K562 (cell line): ENCODE measurements around the gene NDUFB10. TPM values are rescaled to one million over a fixed set of nuclear protein-coding genes. Genes with fewer than 3 reads are reported as not detected.

Experiments used
- CCAR2 ChIP-seq: fragments of 200-400 bp; formaldehyde crosslinking; IDR thresholded peaks from 2 replicates; pipeline ENCODE4 v1.6.1; 2017; ENCODE audit warnings: mild to moderate bottlenecking, low read depth, low read length
- ELK3 ChIP-seq: fragments of 450-650 bp; formaldehyde crosslinking; IDR thresholded peaks from 2 replicates; pipeline ENCODE4 v1.4.0; 2020; ENCODE audit warnings: mild to moderate bottlenecking
- GATA2 ChIP-seq: sonication (generic); formaldehyde crosslinking; IDR thresholded peaks from 2 replicates; pipeline ENCODE4 v1.4.0; 2020; ENCODE audit warnings: mild to moderate bottlenecking, missing genetic modification reagents
- HDAC1 ChIP-seq, 2 experiments: fragments of 450-650 bp; IDR thresholded peaks; 2 replicates each; pipeline ENCODE4 v1.6.1; 2016 to 2017; ENCODE audit warnings: inconsistent platforms in 1 of 2, mild to moderate bottlenecking in 1 of 2, moderate library complexity in 1 of 2
- JUND ChIP-seq, 2 experiments: IDR thresholded peaks; 2 replicates in 1 of 2; 3 replicates in 1 of 2; pipeline ENCODE4 v1.6.1; 2011; ENCODE audit warnings: borderline replicate concordance in 2 of 2, low read depth in 2 of 2, low read length in 2 of 2, improper control_type of control experiment in 1 of 2, missing biosample characterization in 1 of 2, missing genetic modification characterization in 1 of 2, missing genetic modification reagents in 1 of 2
- KDM1A ChIP-seq, 2 experiments: fragments of 450-650 bp; IDR thresholded peaks; 2 replicates each; pipeline ENCODE4 v1.6.1; 2016; ENCODE audit warnings: mild to moderate bottlenecking in 2 of 2
- MCM5 ChIP-seq: fragments of 450-650 bp; IDR thresholded peaks from 2 replicates; pipeline ENCODE4 v1.6.1; 2016; ENCODE audit warnings: low read depth
- MED1 ChIP-seq: sonication (generic); formaldehyde crosslinking; IDR thresholded peaks from 2 replicates; pipeline ENCODE4 v1.8.1; 2023; ENCODE audit warnings: missing genetic modification reagents, borderline replicate concordance
- MNT ChIP-seq, 2 experiments: fragments of 450-650 bp; conservative IDR thresholded peaks; 2 replicates each; pipeline ENCODE4 v1.6.1; 2017; ENCODE audit warnings: mild to moderate bottlenecking in 2 of 2, moderate library complexity in 2 of 2
- MYNN ChIP-seq, 2 experiments: sonication (generic); formaldehyde crosslinking in 1 of 2; IDR thresholded peaks; 2 replicates each; pipeline versions ENCODE4 v1.5.0 to v1.6.1; 2016 to 2020; ENCODE audit warnings: antibody characterized with exemption in 1 of 2, missing genetic modification reagents in 1 of 2
- NR1H2 ChIP-seq: sonication (generic); formaldehyde crosslinking; IDR thresholded peaks from 2 replicates; pipeline ENCODE4 v1.4.0; 2020; ENCODE audit warnings: mild to moderate bottlenecking, missing genetic modification reagents
- POLR2AphosphoS5 ChIP-seq: IDR thresholded peaks from 2 replicates; pipeline ENCODE4 v1.6.1; 2011; ENCODE audit warnings: mild to moderate bottlenecking, low read depth, low read length, moderate library complexity; ENCODE audit not compliant: control insufficient read depth, insufficient read depth
- ZFP1 ChIP-seq: fragments of 450-650 bp; formaldehyde crosslinking; IDR thresholded peaks from 2 replicates; pipeline ENCODE4 v1.4.0; 2020; ENCODE audit warnings: mild to moderate bottlenecking, mixed read lengths
- ZNF134 ChIP-seq: fragments of 250-450 bp; sonication (Bioruptor Pico); conservative IDR thresholded peaks from 2 replicates; pipeline ENCODE4 v1.4.0; 2020
- ZNF212 ChIP-seq: fragments of 450-650 bp; formaldehyde crosslinking; IDR thresholded peaks from 2 replicates; pipeline ENCODE4 v1.4.0; 2020; ENCODE audit warnings: mild to moderate bottlenecking
- polyA plus RNA-seq, 8 experiments: library from polyadenylated mRNA; depleted of rRNA in 4 of 8; stranded (reverse) in 5 of 8; unstranded in 3 of 8; fragments of >200 nt; fragmentation: Nextera tagmentation in 2 of 8; fragmentation: Illumina TruSeq in 1 of 8; extraction: Ambion mirVana in 2 of 8; extraction: Trizol in 1 of 8; gene quantifications; 2 replicates each; pipeline versions ENCODE4 v1.2.1 to v1.2.3, GENCODE V29; 2011 to 2014; ENCODE audit warnings: inconsistent platforms in 1 of 8, missing spikeins in 1 of 8
- total RNA-seq, 7 experiments: library from RNA; depleted of rRNA in 6 of 7; stranded (reverse); fragments of >200 nt in 6 of 7; fragmentation: Illumina TruSeq in 2 of 7; extraction: Trizol in 2 of 7; gene quantifications; 2 replicates each; pipeline versions ENCODE4 v1.2.1 to v1.2.3, GENCODE V29; 2011 to 2021; ENCODE audit warnings: low replicate concordance in 1 of 7
- TF ChIP-seq, protein P1 (sequence below): fragments of 250-450 bp; sonication (Bioruptor Pico); IDR thresholded peaks from 2 replicates; pipeline ENCODE4 v1.4.0; 2020; ENCODE audit warnings: mild to moderate bottlenecking, moderate library complexity, borderline replicate concordance
- TF ChIP-seq, protein P2 (sequence below): fragments of 200-800 bp; sonication (Bioruptor generic); IDR thresholded peaks from 2 replicates; pipeline ENCODE4 v1.6.1; 2017; ENCODE audit warnings: missing genetic modification characterization, missing compliant biosample characterization

The NDUFB10 gene
- total and polyA plus RNA-seq, 9 of the 15 experiments (the other 6 are each of a cell fraction or from before 2014, with no cell fraction given) = 69.3 to 527 (median 161) TPM

GRCh38 chr16:1991948-1992703 lies 32.8 kb downstream of the NDUFB10 start (continued):
- TF ChIP-seq ELK3 (no peak), GATA2 (CRISPR knock-in tag) (no peak), NR1H2 (no peak), MCM5 (no peak), MED1 (no peak), KDM1A (IDR thresholded peaks at IDR 0.05) (no peak), POLR2AphosphoS5 (no peak), CCAR2 (no peak), HDAC1 (IDR thresholded peaks at IDR 0.05) (peak in 1 of 2 experiments; percentile 78; a peak in 2 of 4 replicates), ZNF212 (CRISPR knock-in tag) (no peak), MYNN (IDR thresholded peaks at IDR 0.05) (no peak), MYNN (CRISPR knock-in tag; IDR thresholded peaks at IDR 0.05) (no peak), JUND (IDR thresholded peaks at IDR 0.05; ENCODE audit: borderline replicate concordance, low read depth, low read length) (no peak), JUND (tag; IDR thresholded peaks at IDR 0.05; ENCODE audit: borderline replicate concordance, low read depth, low read length) (no peak; the same call in 2 of the 3 replicates), ZNF134 (CRISPR knock-in tag) (no peak), ZFP1 (CRISPR knock-in tag) (no peak), MNT (conservative IDR thresholded peaks at IDR 0.05) (peak; percentile 65 to 89; a peak in 3 of 4 replicates)
- TF ChIP-seq, protein P1, sequence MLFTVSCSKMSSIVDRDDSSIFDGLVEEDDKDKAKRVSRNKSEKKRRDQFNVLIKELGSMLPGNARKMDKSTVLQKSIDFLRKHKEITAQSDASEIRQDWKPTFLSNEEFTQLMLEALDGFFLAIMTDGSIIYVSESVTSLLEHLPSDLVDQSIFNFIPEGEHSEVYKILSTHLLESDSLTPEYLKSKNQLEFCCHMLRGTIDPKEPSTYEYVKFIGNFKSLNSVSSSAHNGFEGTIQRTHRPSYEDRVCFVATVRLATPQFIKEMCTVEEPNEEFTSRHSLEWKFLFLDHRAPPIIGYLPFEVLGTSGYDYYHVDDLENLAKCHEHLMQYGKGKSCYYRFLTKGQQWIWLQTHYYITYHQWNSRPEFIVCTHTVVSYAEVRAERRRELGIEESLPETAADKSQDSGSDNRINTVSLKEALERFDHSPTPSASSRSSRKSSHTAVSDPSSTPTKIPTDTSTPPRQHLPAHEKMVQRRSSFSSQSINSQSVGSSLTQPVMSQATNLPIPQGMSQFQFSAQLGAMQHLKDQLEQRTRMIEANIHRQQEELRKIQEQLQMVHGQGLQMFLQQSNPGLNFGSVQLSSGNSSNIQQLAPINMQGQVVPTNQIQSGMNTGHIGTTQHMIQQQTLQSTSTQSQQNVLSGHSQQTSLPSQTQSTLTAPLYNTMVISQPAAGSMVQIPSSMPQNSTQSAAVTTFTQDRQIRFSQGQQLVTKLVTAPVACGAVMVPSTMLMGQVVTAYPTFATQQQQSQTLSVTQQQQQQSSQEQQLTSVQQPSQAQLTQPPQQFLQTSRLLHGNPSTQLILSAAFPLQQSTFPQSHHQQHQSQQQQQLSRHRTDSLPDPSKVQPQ (CRISPR knock-in tag) = no peak
- TF ChIP-seq, protein P2, sequence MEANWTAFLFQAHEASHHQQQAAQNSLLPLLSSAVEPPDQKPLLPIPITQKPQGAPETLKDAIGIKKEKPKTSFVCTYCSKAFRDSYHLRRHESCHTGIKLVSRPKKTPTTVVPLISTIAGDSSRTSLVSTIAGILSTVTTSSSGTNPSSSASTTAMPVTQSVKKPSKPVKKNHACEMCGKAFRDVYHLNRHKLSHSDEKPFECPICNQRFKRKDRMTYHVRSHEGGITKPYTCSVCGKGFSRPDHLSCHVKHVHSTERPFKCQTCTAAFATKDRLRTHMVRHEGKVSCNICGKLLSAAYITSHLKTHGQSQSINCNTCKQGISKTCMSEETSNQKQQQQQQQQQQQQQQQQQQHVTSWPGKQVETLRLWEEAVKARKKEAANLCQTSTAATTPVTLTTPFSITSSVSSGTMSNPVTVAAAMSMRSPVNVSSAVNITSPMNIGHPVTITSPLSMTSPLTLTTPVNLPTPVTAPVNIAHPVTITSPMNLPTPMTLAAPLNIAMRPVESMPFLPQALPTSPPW = peak; percentile 59
